Loucy (cell line): ENCODE data around the gene TRIM56.
"Not testable (repeated sequence)": the region's sequence is repeated elsewhere in the genome, so short reads cannot be mapped to it uniquely, and the experiment has no call there.

Experiments
- H2AFZ ChIP-seq: fragments of 200-600 bp; sonication (generic); 2 replicates; pipeline ENCODE4 v1.6.0; 2016; ENCODE audit warnings: antibody characterized with exemption, mild to moderate bottlenecking, low read length, moderate library complexity
- H3F3A ChIP-seq: fragments of 200-600 bp; 2 replicates; pipeline ENCODE4 v1.6.0; 2016; ENCODE audit warnings: antibody characterized with exemption, low read depth, mild to moderate bottlenecking
- H3K27me3 ChIP-seq: fragments of 200-600 bp; sonication (generic); 2 replicates; pipeline ENCODE4 v1.6.1; 2014; ENCODE audit warnings: low read length, mild to moderate bottlenecking; ENCODE audit not compliant: insufficient read depth, poor library complexity, severe bottlenecking
- H3K36me3 ChIP-seq: fragments of 200-600 bp; sonication (generic); 2 replicates; pipeline ENCODE4 v1.6.1; 2016; ENCODE audit warnings: low read length; ENCODE audit not compliant: insufficient read depth
- H3K4me1 ChIP-seq: fragments of 200-600 bp; sonication (generic); 2 replicates; pipeline ENCODE4 v1.5.1; 2014; ENCODE audit warnings: low read length, mild to moderate bottlenecking; ENCODE audit not compliant: insufficient read depth, poor library complexity, severe bottlenecking
- H3K4me2 ChIP-seq: fragments of 200-600 bp; sonication (generic); 2 replicates; pipeline ENCODE4 v1.6.0; 2014; ENCODE audit warnings: antibody characterized with exemption, low read length, low read depth, mild to moderate bottlenecking; ENCODE audit not compliant: poor library complexity, severe bottlenecking
- H3K4me3 ChIP-seq: fragments of 200-600 bp; sonication (generic); 2 replicates; pipeline ENCODE4 v1.5.1; 2014; ENCODE audit warnings: low read length, mild to moderate bottlenecking, mixed read lengths; ENCODE audit not compliant: poor library complexity, severe bottlenecking
- H3K79me2 ChIP-seq: fragments of 200-600 bp; sonication (generic); 2 replicates; pipeline ENCODE4 v1.6.1; 2014; ENCODE audit warnings: low read length; ENCODE audit not compliant: insufficient read depth
- H3K9ac ChIP-seq: fragments of 200-600 bp; sonication (generic); 2 replicates; pipeline ENCODE4 v1.6.0; 2014; ENCODE audit warnings: mild to moderate bottlenecking, low read depth, low read length, moderate library complexity; ENCODE audit not compliant: poor library complexity, severe bottlenecking
- H3K9me2 ChIP-seq: fragments of 200-600 bp; sonication (generic); replicated peaks from 2 replicates; pipeline ENCODE4 v1.6.1; 2016; ENCODE audit warnings: low read depth, low read length, mixed read lengths
- H3K9me3 ChIP-seq: fragments of 200-600 bp; sonication (generic); 2 replicates; pipeline ENCODE4 v1.6.1; 2014; ENCODE audit warnings: mild to moderate bottlenecking, antibody characterized with exemption, low read length, low read depth; ENCODE audit not compliant: insufficient read depth
- H4K20me1 ChIP-seq: fragments of 200-600 bp; sonication (generic); 2 replicates; pipeline ENCODE4 v1.6.0; 2014; ENCODE audit warnings: antibody characterized with exemption, low read length, mild to moderate bottlenecking; ENCODE audit not compliant: insufficient read depth, poor library complexity, severe bottlenecking
- EZH2phosphoT487 ChIP-seq: fragments of 200-600 bp; IDR thresholded peaks from 2 replicates; pipeline ENCODE4 v1.6.1; 2018; ENCODE audit warnings: antibody characterized with exemption, mild to moderate bottlenecking, moderate library complexity, borderline replicate concordance
- TF ChIP-seq, protein P1 (sequence below): fragments of 200-600 bp; sonication (generic); conservative IDR thresholded peaks from 2 replicates; pipeline ENCODE4 v1.5.1; 2014; ENCODE audit warnings: mild to moderate bottlenecking, antibody characterized with exemption, low read length

The TRIM56 gene

DNA sequence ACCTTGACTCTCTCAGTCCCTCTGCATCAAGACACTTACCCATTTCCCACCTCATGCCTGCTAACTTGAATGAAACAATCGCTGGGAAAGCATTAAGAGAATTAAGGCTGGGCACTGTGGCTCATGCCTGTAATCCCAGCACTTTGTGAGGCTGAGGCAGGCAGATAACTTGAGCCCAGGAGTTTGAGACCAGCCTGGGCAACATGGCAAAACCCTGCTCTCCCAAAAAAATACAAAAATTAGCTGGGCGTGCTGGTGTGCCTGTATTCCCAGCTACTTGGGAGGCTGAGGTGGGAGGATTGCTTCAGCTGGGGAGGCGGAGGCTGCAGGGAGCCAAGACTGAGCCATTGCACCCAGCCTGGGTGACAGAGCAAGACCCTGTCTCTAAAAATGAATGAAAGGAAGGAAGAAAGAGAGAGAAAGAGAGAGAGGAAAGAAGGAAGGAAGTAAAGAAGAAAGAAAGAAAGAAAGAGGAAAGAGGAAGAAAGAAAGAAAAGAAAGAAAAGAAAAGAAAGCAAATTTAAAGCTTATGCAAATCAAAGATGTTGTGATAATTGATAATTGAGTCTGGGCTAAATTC lies 42.3 kb downstream of the TRIM56 start:
- Histone ChIP-seq H3K9me2 (no peaks in the 10 kb centered on the region), H3K4me3 (peak overlapping the region; percentile 78), H3K9me3 (no peaks in the 10 kb centered on the region), H3K79me2 (peaks cover 8% of the 10 kb centered on the region; the same call in 1 of the 2 replicates), H3K9ac (peak overlapping the region; percentile 75), H3K27me3 (no peaks in the 10 kb centered on the region), H3F3A (no peaks in the 10 kb centered on the region), H4K20me1 (no peaks in the 10 kb centered on the region), H3K36me3 (no peaks in the 10 kb centered on the region), H3K4me1 (peaks cover 45% of the 10 kb centered on the region), H2AFZ (peak overlapping the region; percentile 92), H3K4me2 (peak overlapping the region; percentile 97)
- no peak for TF ChIP-seq EZH2phosphoT487
- TF ChIP-seq, protein P1, sequence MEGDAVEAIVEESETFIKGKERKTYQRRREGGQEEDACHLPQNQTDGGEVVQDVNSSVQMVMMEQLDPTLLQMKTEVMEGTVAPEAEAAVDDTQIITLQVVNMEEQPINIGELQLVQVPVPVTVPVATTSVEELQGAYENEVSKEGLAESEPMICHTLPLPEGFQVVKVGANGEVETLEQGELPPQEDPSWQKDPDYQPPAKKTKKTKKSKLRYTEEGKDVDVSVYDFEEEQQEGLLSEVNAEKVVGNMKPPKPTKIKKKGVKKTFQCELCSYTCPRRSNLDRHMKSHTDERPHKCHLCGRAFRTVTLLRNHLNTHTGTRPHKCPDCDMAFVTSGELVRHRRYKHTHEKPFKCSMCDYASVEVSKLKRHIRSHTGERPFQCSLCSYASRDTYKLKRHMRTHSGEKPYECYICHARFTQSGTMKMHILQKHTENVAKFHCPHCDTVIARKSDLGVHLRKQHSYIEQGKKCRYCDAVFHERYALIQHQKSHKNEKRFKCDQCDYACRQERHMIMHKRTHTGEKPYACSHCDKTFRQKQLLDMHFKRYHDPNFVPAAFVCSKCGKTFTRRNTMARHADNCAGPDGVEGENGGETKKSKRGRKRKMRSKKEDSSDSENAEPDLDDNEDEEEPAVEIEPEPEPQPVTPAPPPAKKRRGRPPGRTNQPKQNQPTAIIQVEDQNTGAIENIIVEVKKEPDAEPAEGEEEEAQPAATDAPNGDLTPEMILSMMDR, result no peak

DNA sequence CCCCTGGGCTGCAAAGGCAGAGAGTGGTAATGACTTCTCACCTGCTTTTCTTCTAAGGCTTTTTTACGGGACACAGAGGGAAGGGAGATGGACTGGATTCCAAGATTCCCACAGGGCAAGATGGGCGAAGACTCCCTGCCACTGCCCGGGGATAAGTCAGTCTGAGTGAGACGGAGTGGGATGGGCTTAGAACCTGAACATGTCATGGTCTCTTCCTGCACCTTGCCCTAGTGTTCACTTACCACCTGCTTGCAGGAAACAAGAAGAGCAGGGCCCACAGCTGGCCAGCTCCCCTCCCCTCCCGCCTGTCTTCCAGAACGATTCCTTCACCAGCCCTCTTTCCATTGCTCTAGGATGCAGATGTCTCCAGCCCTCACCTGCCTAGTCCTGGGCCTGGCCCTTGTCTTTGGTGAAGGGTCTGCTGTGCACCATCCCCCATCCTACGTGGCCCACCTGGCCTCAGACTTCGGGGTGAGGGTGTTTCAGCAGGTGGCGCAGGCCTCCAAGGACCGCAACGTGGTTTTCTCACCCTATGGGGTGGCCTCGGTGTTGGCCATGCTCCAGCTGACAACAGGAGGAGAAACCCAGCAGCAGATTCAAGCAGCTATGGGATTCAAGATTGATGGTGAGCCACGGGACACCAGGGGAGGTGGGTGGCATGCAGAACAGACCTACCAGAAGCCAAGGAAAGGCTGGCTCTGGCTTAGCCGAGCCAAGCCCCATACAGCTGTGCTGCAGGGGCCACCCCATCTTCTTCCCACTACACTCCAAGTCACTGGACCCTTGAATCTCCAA lies 43.0 kb downstream of the TRIM56 start:
- no peaks in the 10 kb centered on the region for H3K9me2 ChIP-seq
- no peaks in the 10 kb centered on the region for H4K20me1 ChIP-seq
- peak overlapping the region; percentile 97 for H3K4me2 ChIP-seq
- H3F3A ChIP-seq, result no peaks in the 10 kb centered on the region
- no peak overlapping the region for H2AFZ ChIP-seq
- H3K4me1 ChIP-seq, result peaks cover 45% of the 10 kb centered on the region
- peak overlapping the region; percentile 78 for H3K4me3 ChIP-seq
- H3K9ac ChIP-seq, result peak overlapping the region; percentile 75
- H3K36me3 ChIP-seq, result no peaks in the 10 kb centered on the region
- H3K9me3 ChIP-seq, result no peaks in the 10 kb centered on the region
- H3K27me3 ChIP-seq, result no peaks in the 10 kb centered on the region
- peaks cover 8% of the 10 kb centered on the region; the same call in 1 of the 2 replicates for H3K79me2 ChIP-seq
- TF ChIP-seq EZH2phosphoT487, result no peak
- TF ChIP-seq, protein P1, result no peak

DNA sequence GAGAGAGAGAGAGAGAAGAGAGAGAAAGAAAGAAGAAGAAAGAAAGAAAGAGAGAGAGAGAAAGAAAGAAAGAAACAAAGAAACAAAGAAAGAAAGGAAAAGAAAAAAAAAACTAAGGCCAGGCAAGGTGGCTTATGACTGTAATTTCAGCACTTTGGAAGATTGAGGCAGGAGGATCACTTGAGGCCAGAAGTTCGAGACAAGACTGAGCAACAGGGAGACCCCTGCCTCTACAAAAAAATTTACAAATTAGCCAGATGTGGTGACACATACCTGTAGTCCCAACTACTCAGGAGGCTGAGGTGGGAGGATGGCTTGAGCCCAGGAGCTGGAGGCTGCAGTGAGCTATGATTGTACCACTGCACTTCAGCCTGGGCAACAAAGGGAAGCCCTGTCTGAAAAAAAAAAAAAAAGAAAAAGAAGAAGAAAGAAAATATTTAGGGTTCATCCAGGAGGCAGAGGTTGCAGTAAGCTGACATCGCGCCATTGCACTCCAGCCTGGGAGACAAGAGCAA lies 44.4 kb downstream of the TRIM56 start:
- H3K4me1 ChIP-seq, result peaks cover 42% of the 10 kb centered on the region

DNA sequence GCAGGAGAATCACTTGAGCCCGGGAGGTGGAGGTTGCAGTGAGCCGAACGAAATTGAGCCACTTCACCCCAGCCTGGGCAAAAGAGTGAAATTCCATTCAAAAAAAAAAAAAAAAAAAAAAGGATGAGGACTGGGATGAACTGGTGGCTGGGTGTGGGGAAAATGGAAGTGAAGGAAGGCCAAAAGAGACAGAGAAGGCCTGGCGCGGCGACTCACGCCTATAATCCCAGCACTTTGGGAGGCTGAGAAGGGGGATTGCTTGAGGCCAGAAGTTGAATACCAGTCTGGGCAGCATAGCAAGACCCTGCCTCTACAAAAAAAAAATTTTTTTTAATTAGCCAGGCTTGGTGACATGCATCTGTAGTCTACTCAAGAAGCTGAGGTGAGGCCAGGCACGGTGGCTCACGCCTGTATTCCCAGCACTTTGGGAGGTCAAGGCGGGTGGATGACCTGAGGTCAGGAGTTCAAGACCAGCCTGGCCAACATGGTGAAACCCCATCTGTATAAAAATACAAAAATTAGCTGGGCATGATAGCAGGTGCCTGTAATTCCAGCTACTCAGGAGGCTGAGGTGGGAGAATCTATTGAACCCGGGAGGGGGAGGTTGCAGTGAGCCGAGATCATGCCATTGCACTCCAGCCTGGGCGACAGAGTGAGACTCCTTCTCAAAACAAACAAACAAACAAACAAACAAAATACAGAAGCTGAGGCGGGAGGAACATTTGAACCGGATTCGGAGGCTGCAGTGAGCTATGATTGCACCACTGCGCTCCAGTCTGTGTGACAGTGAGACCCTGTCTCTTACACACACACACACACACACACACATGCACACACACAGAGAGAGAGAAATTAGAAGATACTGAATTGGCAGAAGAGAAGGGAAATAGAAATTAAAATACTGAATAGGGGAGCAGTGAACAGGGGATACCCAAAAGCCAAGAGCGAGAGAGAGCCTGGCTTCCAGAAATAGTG lies 47.6 kb downstream of the TRIM56 start:
- not testable (repeated sequence) for H3K27me3 ChIP-seq, H3F3A ChIP-seq, H3K79me2 ChIP-seq, H2AFZ ChIP-seq, H3K4me3 ChIP-seq, H3K4me2 ChIP-seq, H3K9me3 ChIP-seq, H3K36me3 ChIP-seq, H3K9me2 ChIP-seq, H4K20me1 ChIP-seq, H3K9ac ChIP-seq
- peaks cover 19% of the 10 kb centered on the region for H3K4me1 ChIP-seq

More for the DNA sequence above, 44.4 kb downstream of the TRIM56 start:
- TF ChIP-seq EZH2phosphoT487, result no peak
- TF ChIP-seq, protein P1, result no peak
- Histone ChIP-seq H3K4me3 (no peak overlapping the region), H3K4me2 (no peak overlapping the region), H3K36me3 (no peaks in the 10 kb centered on the region), H2AFZ (no peak overlapping the region), H4K20me1 (no peaks in the 10 kb centered on the region), H3K9me3 (no peaks in the 10 kb centered on the region), H3K79me2 (peaks cover 8% of the 10 kb centered on the region; the same call in 1 of the 2 replicates), H3K27me3 (no peaks in the 10 kb centered on the region), H3F3A (no peaks in the 10 kb centered on the region), H3K9me2 (no peaks in the 10 kb centered on the region), H3K9ac (no peak overlapping the region)
